Measurements from ENCODE around the gene KCTD7. TPM values are rescaled to one million over a fixed set of nuclear protein-coding genes. Genes with fewer than 3 reads are reported as not detected.
"Not testable (repeated sequence)": the region's sequence is repeated elsewhere in the genome, so short reads cannot be mapped to it uniquely, and the experiment has no call there.

The KCTD7 gene
- total RNA-seq, 4 donors from 2014 or later: 6.2 to 17.9 (median 6.7) TPM

GRCh38 chr7:66634816-66635215 is 6.1 kb downstream of the KCTD7 start:
- peaks cover 8% of the 10 kb centered on the region for H3K4me1 ChIP-seq
- WGBS: 86% methylated on average over 4 of the region's 4 CpGs
- H3K4me3 ChIP-seq: no peak overlapping the region
- no peak overlapping the region for H3K27ac ChIP-seq
- H3K27me3 ChIP-seq: no peaks in the 10 kb centered on the region
- no peak for TF ChIP-seq EP300 (IDR thresholded peaks at IDR 0.05)
- H3K9me3 ChIP-seq: no peaks in the 10 kb centered on the region
- peaks cover 32% of the 10 kb centered on the region for H3K36me3 ChIP-seq
- no peak for DNase-seq (ENCODE audit: low spot score in 2 of 2)

- 70% methylated on average over 2 of the region's 4 CpGs for WGBS
- not testable (repeated sequence) for DNase-seq (ENCODE audit: low spot score in 2 of 2); H3K27ac ChIP-seq
These were observed 6.8 kb downstream of the KCTD7 start for GRCh38 chr7:66635322-66635981.

GRCh38 chr7:66635982-66636546 is 7.4 kb downstream of the KCTD7 start:
- not testable (repeated sequence) for H3K27me3 ChIP-seq; H3K27ac ChIP-seq; H3K4me1 ChIP-seq; H3K9me3 ChIP-seq; DNase-seq (ENCODE audit: low spot score in 2 of 2); H3K4me3 ChIP-seq
- H3K36me3 ChIP-seq: peaks cover 44% of the 10 kb centered on the region
- WGBS: 52% methylated on average over 5 of the region's 9 CpGs

More at GRCh38 chr7:66635322-66635981, 6.8 kb downstream of the KCTD7 start:
- not testable (repeated sequence) for H3K9me3 ChIP-seq, H3K4me1 ChIP-seq, H3K4me3 ChIP-seq, H3K27me3 ChIP-seq
- peaks cover 38% of the 10 kb centered on the region for H3K36me3 ChIP-seq

GRCh38 chr7:66638309-66639099 is 9.8 kb downstream of the KCTD7 start:
- Histone ChIP-seq H3K36me3 (peaks cover 68% of the 10 kb centered on the region), H3K27ac (no peak overlapping the region), H3K4me1 (peaks cover 2% of the 10 kb centered on the region), H3K27me3 (no peaks in the 10 kb centered on the region), H3K9me3 (no peaks in the 10 kb centered on the region), H3K4me3 (no peak overlapping the region)
- TF ChIP-seq CTCF (IDR thresholded peaks at IDR 0.05): no peak
- no peak for TF ChIP-seq POLR2AphosphoS5 (IDR thresholded peaks at IDR 0.05)
- no peak for TF ChIP-seq EP300 (IDR thresholded peaks at IDR 0.05)
- no peak for TF ChIP-seq POLR2A (IDR thresholded peaks at IDR 0.05)
- no peak for DNase-seq (ENCODE audit: low spot score in 2 of 2)
- 95% methylated on average over 15 of the region's 21 CpGs for WGBS

GRCh38 chr7:66639773-66640172 is 11.1 kb downstream of the KCTD7 start:
- no peak for TF ChIP-seq EP300 (IDR thresholded peaks at IDR 0.05)
- TF ChIP-seq POLR2A (IDR thresholded peaks at IDR 0.05): no peak
- TF ChIP-seq CTCF (IDR thresholded peaks at IDR 0.05): no peak
- TF ChIP-seq POLR2AphosphoS5 (IDR thresholded peaks at IDR 0.05): no peak
- no peaks in the 10 kb centered on the region for H3K9me3 ChIP-seq
- peaks cover 2% of the 10 kb centered on the region for H3K4me1 ChIP-seq
- H3K27ac ChIP-seq: no peak overlapping the region
- no peaks in the 10 kb centered on the region for H3K27me3 ChIP-seq
- no peak for DNase-seq (ENCODE audit: low spot score in 2 of 2)
- 94% methylated on average over 3 of the region's 3 CpGs for WGBS
- H3K36me3 ChIP-seq: peaks cover 71% of the 10 kb centered on the region
- H3K4me3 ChIP-seq: no peak overlapping the region

- no peak for TF ChIP-seq POLR2AphosphoS5 (IDR thresholded peaks at IDR 0.05)
- no peak for TF ChIP-seq CTCF (IDR thresholded peaks at IDR 0.05)
- Histone ChIP-seq H3K4me3 (no peak overlapping the region), H3K4me1 (peaks cover 2% of the 10 kb centered on the region), H3K36me3 (peaks cover 71% of the 10 kb centered on the region), H3K27ac (no peak overlapping the region), H3K27me3 (no peaks in the 10 kb centered on the region), H3K9me3 (no peaks in the 10 kb centered on the region)
- no peak for DNase-seq (ENCODE audit: low spot score in 2 of 2)
- WGBS: 87% methylated on average over 7 of the region's 7 CpGs
These were observed 12.3 kb downstream of the KCTD7 start for GRCh38 chr7:66640802-66641525.

Data from suprapubic skin (tissue), 4 donors.